Measurements from ENCODE around the gene HOXB8. TPM values are rescaled to one million over a fixed set of nuclear protein-coding genes. Genes with fewer than 3 reads are reported as not detected.
A peak's percentile ranks its signal among the peaks of the same experiment; 100 is the strongest.

Gene HOXB8
- total RNA-seq, 2 experiments from 2014 or later: not detected

- peaks cover 74% of the 10 kb centered on the region for H3K27me3 Mint-ChIP-seq (ENCODE audit: low read depth)
- CTCF ChIA-PET: no interaction called here
- no peak for DNase-seq
- no peaks in the 10 kb centered on the region for H3K9me3 Mint-ChIP-seq
- peak overlapping the region; percentile 89 for H3K4me3 Mint-ChIP-seq
- peaks cover 34% of the 10 kb centered on the region for H3K4me1 Mint-ChIP-seq (ENCODE audit: low read depth)
- no peak overlapping the region for H3K27ac Mint-ChIP-seq
- intact Hi-C loops (cut with micrococcal nuclease): loop anchor here (5.0 kb wide), 1 partner anchor 111 kb away; the partner anchor contains the start of genes PRAC1 and PRAC2
- no peaks in the 10 kb centered on the region for H3K36me3 Mint-ChIP-seq (ENCODE audit: low read depth)
Observed at GRCh38 chr17:48611213-48611612, 3.9 kb downstream of the HOXB8 start.

GRCh38 chr17:48610282-48611211 lies 4.5 kb downstream of the HOXB8 start, which contains the start of gene HOXB7:
HOXB7 (minus strand) TSS chr17:48611017; CDS start chr17:48610918, 99 bp downstream.
- Mint-ChIP-seq H3K27me3 (ENCODE audit: low read depth) (peaks cover 71% of the 10 kb centered on the region), H3K27ac (no peak within 1 kb of the TSS), H3K36me3 (ENCODE audit: low read depth) (no peaks in the 10 kb centered on the region), H3K4me1 (ENCODE audit: low read depth) (peaks cover 33% of the 10 kb centered on the region), H3K4me3 (peak within 1 kb of the TSS; percentile 89), H3K9me3 (no peaks in the 10 kb centered on the region)
- CTCF ChIA-PET: interaction anchor here (1.2 to 2.7 kb wide), 3 partner anchors 8 to 113 kb away, joined by 5 to 15 read pairs (median 5); partner anchors contain the start of gene PRAC2
- intact Hi-C loops (cut with micrococcal nuclease): loop anchor here (5.0 kb wide), 1 partner anchor 112 kb away; the partner anchor contains the start of genes PRAC1 and PRAC2
- peak; percentile 77 for DNase-seq

GRCh38 chr17:48609759-48610281 lies 5.3 kb downstream of the HOXB8 start:
- intact Hi-C loops (cut with micrococcal nuclease): loop anchor here (5.0 kb wide), 1 partner anchor 112 kb away; the partner anchor contains the start of genes PRAC1 and PRAC2
- H3K36me3 Mint-ChIP-seq (ENCODE audit: low read depth): no peaks in the 10 kb centered on the region
- CTCF ChIA-PET: interaction anchor here (0.6 to 2.7 kb wide), 5 partner anchors 8 to 187 kb away, joined by 3 to 15 read pairs (median 5); partner anchors contain the start of gene PRAC2
- no peaks in the 10 kb centered on the region for H3K9me3 Mint-ChIP-seq
- peak overlapping the region; percentile 89 for H3K4me3 Mint-ChIP-seq
- H3K27ac Mint-ChIP-seq: no peak overlapping the region
- H3K27me3 Mint-ChIP-seq (ENCODE audit: low read depth): peaks cover 68% of the 10 kb centered on the region
- DNase-seq: no peak
- H3K4me1 Mint-ChIP-seq (ENCODE audit: low read depth): peaks cover 27% of the 10 kb centered on the region

- CTCF ChIA-PET: interaction anchor here (0.6 to 3.3 kb wide), 5 partner anchors 7 to 188 kb away, joined by 3 to 15 read pairs (median 5); partner anchors contain the start of gene HOXB5
- intact Hi-C loops (cut with micrococcal nuclease): no loop called here
- Mint-ChIP-seq H3K4me3 (no peak overlapping the region), H3K36me3 (ENCODE audit: low read depth) (no peaks in the 10 kb centered on the region), H3K27ac (no peak overlapping the region), H3K9me3 (no peaks in the 10 kb centered on the region), H3K4me1 (ENCODE audit: low read depth) (peaks cover 28% of the 10 kb centered on the region), H3K27me3 (ENCODE audit: low read depth) (peaks cover 70% of the 10 kb centered on the region)
- no peak for DNase-seq
Observed at GRCh38 chr17:48609033-48609432, 6.1 kb downstream of the HOXB8 start.

- intact Hi-C loops (cut with micrococcal nuclease): no loop called here
- DNase-seq: no peak
- Mint-ChIP-seq H3K27me3 (ENCODE audit: low read depth) (peaks cover 69% of the 10 kb centered on the region), H3K4me1 (ENCODE audit: low read depth) (peaks cover 27% of the 10 kb centered on the region), H3K27ac (no peak overlapping the region), H3K36me3 (ENCODE audit: low read depth) (no peaks in the 10 kb centered on the region), H3K4me3 (no peak overlapping the region), H3K9me3 (no peaks in the 10 kb centered on the region)
- CTCF ChIA-PET: interaction anchor here (1.3 to 3.3 kb wide), 3 partner anchors 10 to 24 kb away, joined by 5 to 15 read pairs (median 15); partner anchors contain the start of gene HOXB5
Observed at GRCh38 chr17:48608494-48608834, 6.6 kb downstream of the HOXB8 start.

GRCh38 chr17:48606892-48607614 lies 8.0 kb downstream of the HOXB8 start:
- Mint-ChIP-seq H3K27ac (no peak overlapping the region), H3K36me3 (ENCODE audit: low read depth) (no peaks in the 10 kb centered on the region), H3K27me3 (ENCODE audit: low read depth) (peaks cover 73% of the 10 kb centered on the region), H3K9me3 (no peaks in the 10 kb centered on the region), H3K4me3 (no peak overlapping the region), H3K4me1 (ENCODE audit: low read depth) (peaks cover 25% of the 10 kb centered on the region)
- DNase-seq: no peak
- intact Hi-C loops (cut with micrococcal nuclease): no loop called here
- CTCF ChIA-PET: interaction anchor here (0.7 to 3.3 kb wide), 8 partner anchors 9 to 154 kb away, joined by 3 to 15 read pairs (median 5); partner anchors contain the start of genes HOXB5, HOXB8 and HOXB9

GRCh38 chr17:48605991-48606891 lies 8.9 kb downstream of the HOXB8 start:
- CTCF ChIA-PET: interaction anchor here (1.0 to 3.3 kb wide), 5 partner anchors 10 to 30 kb away, joined by 3 to 15 read pairs (median 5); partner anchors contain the start of genes HOXB5, HOXB8 and HOXB9
- intact Hi-C loops (cut with micrococcal nuclease): no loop called here
- DNase-seq: no peak
- H3K27me3 Mint-ChIP-seq (ENCODE audit: low read depth): peaks cover 76% of the 10 kb centered on the region
- H3K4me1 Mint-ChIP-seq (ENCODE audit: low read depth): peaks cover 22% of the 10 kb centered on the region
- H3K36me3 Mint-ChIP-seq (ENCODE audit: low read depth): no peaks in the 10 kb centered on the region
- no peak overlapping the region for H3K4me3 Mint-ChIP-seq
- no peaks in the 10 kb centered on the region for H3K9me3 Mint-ChIP-seq
- no peak overlapping the region for H3K27ac Mint-ChIP-seq

GRCh38 chr17:48605409-48605919 lies 9.6 kb downstream of the HOXB8 start:
- no peaks in the 10 kb centered on the region for H3K36me3 Mint-ChIP-seq (ENCODE audit: low read depth)
- H3K4me3 Mint-ChIP-seq: no peak overlapping the region
- H3K27ac Mint-ChIP-seq: no peak overlapping the region
- CTCF ChIA-PET: interaction anchor here (1.0 kb wide), 2 partner anchors 13 to 31 kb away, joined by 5 read pairs; no protein-coding TSS in a partner anchor
- peaks cover 18% of the 10 kb centered on the region for H3K4me1 Mint-ChIP-seq (ENCODE audit: low read depth)
- no peak for DNase-seq
- no peaks in the 10 kb centered on the region for H3K9me3 Mint-ChIP-seq
- peaks cover 79% of the 10 kb centered on the region for H3K27me3 Mint-ChIP-seq (ENCODE audit: low read depth)
- intact Hi-C loops (cut with micrococcal nuclease): no loop called here

GRCh38 chr17:48604770-48605329 lies 10.2 kb downstream of the HOXB8 start, which contains the start of gene HOXB6:
HOXB6 (minus strand) TSS chr17:48604986; CDS start chr17:48598150, 6,836 bp downstream.
- Mint-ChIP-seq H3K4me3 (peak within 1 kb of the TSS; percentile 10), H3K36me3 (ENCODE audit: low read depth) (no peaks in the 10 kb centered on the region)
- intact Hi-C loops (cut with micrococcal nuclease): no loop called here

GRCh38 chr17:48603959-48604769 lies 10.9 kb downstream of the HOXB8 start:
- H3K27me3 Mint-ChIP-seq (ENCODE audit: low read depth): peaks cover 84% of the 10 kb centered on the region
- H3K9me3 Mint-ChIP-seq: no peaks in the 10 kb centered on the region
- intact Hi-C loops (cut with micrococcal nuclease): no loop called here
- no peak overlapping the region for H3K4me3 Mint-ChIP-seq
- H3K36me3 Mint-ChIP-seq (ENCODE audit: low read depth): no peaks in the 10 kb centered on the region
- no peak overlapping the region for H3K27ac Mint-ChIP-seq
- CTCF ChIA-PET: interaction anchor here (0.7 to 1.0 kb wide), 2 partner anchors 14 to 16 kb away, joined by 5 read pairs; no protein-coding TSS in a partner anchor
- no peak for DNase-seq
- peaks cover 18% of the 10 kb centered on the region for H3K4me1 Mint-ChIP-seq (ENCODE audit: low read depth)

More at GRCh38 chr17:48604770-48605329, 10.2 kb downstream of the HOXB8 start, which contains the start of gene HOXB6:
- CTCF ChIA-PET: interaction anchor here (1.0 kb wide), 1 partner anchor 13 kb away, joined by 5 read pairs; no protein-coding TSS in a partner anchor
- Mint-ChIP-seq H3K9me3 (no peaks in the 10 kb centered on the region), H3K4me1 (ENCODE audit: low read depth) (peaks cover 18% of the 10 kb centered on the region), H3K27me3 (ENCODE audit: low read depth) (peaks cover 84% of the 10 kb centered on the region), H3K27ac (no peak within 1 kb of the TSS)
- DNase-seq: no peak

All from activated naive CD4-positive, alpha-beta T cell treated with anti-CD3 and anti-CD28 coated beads for 36 hours (primary cell).